ENCODE measurements around the gene SPDYE3. TPM values are rescaled to one million over a fixed set of nuclear protein-coding genes. Genes with fewer than 3 reads are reported as not detected.
"Not testable (repeated sequence)": the region's sequence is repeated elsewhere in the genome, so short reads cannot be mapped to it uniquely, and the experiment has no call there.

SPDYE3 gene, protein sequence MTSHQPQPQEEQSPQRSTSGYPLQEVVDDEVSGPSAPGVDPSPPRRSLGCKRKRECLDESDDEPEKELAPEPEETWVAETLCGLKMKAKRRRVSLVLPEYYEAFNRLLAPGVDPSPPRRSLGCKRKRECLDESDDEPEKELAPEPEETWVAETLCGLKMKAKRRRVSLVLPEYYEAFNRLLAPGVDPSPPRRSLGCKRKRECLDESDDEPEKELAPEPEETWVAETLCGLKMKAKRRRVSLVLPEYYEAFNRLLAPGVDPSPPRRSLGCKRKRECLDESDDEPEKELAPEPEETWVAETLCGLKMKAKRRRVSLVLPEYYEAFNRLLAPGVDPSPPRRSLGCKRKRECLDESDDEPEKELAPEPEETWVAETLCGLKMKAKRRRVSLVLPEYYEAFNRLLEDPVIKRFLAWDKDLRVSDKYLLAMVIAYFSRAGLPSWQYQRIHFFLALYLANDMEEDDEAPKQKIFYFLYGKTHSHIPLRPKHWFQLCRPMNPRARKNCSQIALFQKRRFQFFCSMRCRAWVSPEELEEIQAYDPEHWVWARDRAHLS
- total RNA-seq = not detected
- polyA plus RNA-seq = 1 to 10 TPM; 6.3 to 9.9 TPM

DNA sequence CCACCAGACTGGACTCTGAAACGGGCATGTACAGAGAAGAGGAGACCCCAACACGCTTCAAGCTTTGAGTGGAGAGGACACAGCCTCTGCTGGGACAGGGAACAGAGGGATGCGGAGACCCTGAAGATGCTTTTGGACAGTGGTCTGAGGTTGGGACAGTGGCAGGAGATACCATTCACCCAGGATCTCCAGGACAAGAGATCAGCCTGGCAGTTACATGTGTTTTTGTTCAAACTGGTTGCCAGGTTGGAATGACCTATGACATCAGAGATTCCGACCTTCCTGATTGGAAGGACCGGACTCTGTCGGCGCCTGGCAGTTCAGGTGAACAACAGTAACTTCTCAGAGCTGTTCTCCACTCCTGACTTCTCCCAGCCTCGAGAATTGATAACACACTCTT, at the start of gene SPDYE3:
Gene SPDYE3 (plus strand): TSS at position 301 of the 400 bp plus-strand sequence. CDS start 184 bp downstream, outside the sequence.
- DNase-seq; intact Hi-C loops (cut with micrococcal nuclease); H3K36me3 Mint-ChIP-seq; POLR2A ChIA-PET (ENCODE audit: partially characterized antibody); CTCF ChIA-PET (ENCODE audit: partially characterized antibody); H3K27me3 ChIP-seq (ENCODE audit: insufficient read depth, low read length); H3K9me3 Mint-ChIP-seq; H3K4me3 ChIP-seq (ENCODE audit: low read length in 2 of 2); H3K27ac ChIP-seq (ENCODE audit: low read depth, low read length); H3K9me3 ChIP-seq (ENCODE audit: control insufficient read depth in 1 of 2, low read length in 2 of 2); H3K4me1 ChIP-seq (ENCODE audit: insufficient read depth, low read length); H3K4me1 Mint-ChIP-seq; H3K27me3 Mint-ChIP-seq; H3K27ac Mint-ChIP-seq; H3K36me3 ChIP-seq (ENCODE audit: insufficient read depth, low read length): not testable (repeated sequence)
- peak within 1 kb of the TSS in 1 of 8 donors; percentile 39 for H3K4me3 Mint-ChIP-seq

DNA sequence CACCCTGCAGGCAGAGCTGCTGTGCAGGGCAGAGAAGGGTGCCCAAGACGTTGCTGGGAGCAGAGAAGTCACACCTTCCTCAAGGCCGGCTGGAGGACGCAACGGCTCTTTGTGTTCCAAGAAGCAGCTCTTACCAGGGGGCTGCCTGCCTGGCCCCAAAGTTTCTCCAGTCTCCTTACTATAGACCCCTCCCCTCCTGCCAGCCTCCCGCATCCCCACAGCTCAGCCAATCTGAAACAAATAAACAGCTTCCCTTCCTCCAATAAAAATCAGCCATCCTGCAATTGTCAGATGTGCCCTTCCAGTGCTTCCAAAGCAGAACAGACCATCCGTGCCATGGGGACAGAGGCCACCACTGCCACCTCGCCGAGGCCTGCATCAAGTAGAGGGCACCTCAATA, 47.5 kb upstream of the SPDYE3 start:
- POLR2A ChIA-PET (ENCODE audit: partially characterized antibody) = interaction anchor here (1.2 kb wide), 1 partner anchor 172 kb away, joined by 3 read pairs; no protein-coding TSS in a partner anchor
- H3K4me3 Mint-ChIP-seq; H3K36me3 Mint-ChIP-seq; H3K27me3 Mint-ChIP-seq; intact Hi-C loops (cut with micrococcal nuclease); H3K4me3 ChIP-seq (ENCODE audit: low read length in 2 of 2); H3K4me1 Mint-ChIP-seq; H3K4me1 ChIP-seq (ENCODE audit: insufficient read depth, low read length); DNase-seq; H3K27me3 ChIP-seq (ENCODE audit: insufficient read depth, low read length); H3K9me3 Mint-ChIP-seq; H3K36me3 ChIP-seq (ENCODE audit: insufficient read depth, low read length); H3K9me3 ChIP-seq (ENCODE audit: control insufficient read depth in 1 of 2, low read length in 2 of 2); H3K27ac ChIP-seq (ENCODE audit: low read depth, low read length): not testable (repeated sequence)
- peak overlapping the region in 1 of 7 donors; percentile 57 for H3K27ac Mint-ChIP-seq
- CTCF ChIA-PET (ENCODE audit: partially characterized antibody) = interaction anchor here (0.7 kb wide), 1 partner anchor 718 kb away, joined by 3 read pairs; no protein-coding TSS in a partner anchor

DNA sequence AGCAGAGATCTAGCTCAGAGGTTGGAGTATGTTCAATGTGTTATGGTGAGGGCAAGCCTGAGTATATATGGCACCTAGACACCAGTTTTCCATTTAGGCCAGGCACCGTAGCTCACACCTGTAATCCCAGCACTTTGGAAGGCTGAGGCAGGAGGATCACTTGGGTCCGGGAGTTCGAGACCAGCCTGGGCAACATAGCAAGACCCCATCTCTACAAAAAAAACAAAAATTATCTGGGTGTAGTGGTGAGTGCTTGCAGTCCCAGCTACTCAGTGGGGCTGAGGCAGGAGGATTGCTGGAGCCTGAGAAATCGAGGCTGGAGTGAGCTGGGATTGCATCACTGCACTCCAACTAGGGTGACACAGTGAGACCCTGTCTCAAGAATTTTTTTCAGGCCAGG, 44.6 kb upstream of the SPDYE3 start:
- H3K27ac Mint-ChIP-seq; H3K27me3 ChIP-seq (ENCODE audit: insufficient read depth, low read length); H3K9me3 Mint-ChIP-seq; H3K27me3 Mint-ChIP-seq; intact Hi-C loops (cut with micrococcal nuclease); H3K9me3 ChIP-seq (ENCODE audit: control insufficient read depth in 1 of 2, low read length in 2 of 2); H3K4me1 ChIP-seq (ENCODE audit: insufficient read depth, low read length); H3K4me1 Mint-ChIP-seq; H3K27ac ChIP-seq (ENCODE audit: low read depth, low read length); H3K4me3 Mint-ChIP-seq; DNase-seq; CTCF ChIA-PET (ENCODE audit: partially characterized antibody); H3K36me3 Mint-ChIP-seq; H3K4me3 ChIP-seq (ENCODE audit: low read length in 2 of 2); POLR2A ChIA-PET (ENCODE audit: partially characterized antibody); H3K36me3 ChIP-seq (ENCODE audit: insufficient read depth, low read length): not testable (repeated sequence)

DNA sequence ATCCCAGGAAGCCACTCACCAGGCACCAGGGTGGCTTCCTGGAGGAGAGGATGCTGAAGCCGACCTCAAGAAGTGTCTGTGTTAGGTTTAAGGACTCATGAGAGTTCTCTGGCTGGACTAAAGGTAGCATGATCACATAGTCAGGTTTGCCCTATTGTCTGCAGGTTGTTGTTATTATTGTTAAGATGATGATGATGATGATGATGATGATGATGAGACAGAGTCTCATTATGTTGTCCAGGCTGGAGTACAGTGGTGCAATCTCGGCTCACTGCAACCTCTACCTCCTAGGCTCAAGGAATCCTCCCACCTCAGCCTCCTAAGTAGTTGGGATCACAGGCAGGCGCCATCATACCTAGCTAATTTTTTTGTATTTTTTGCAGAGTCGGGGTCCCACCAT, 43.3 kb upstream of the SPDYE3 start:
- H3K4me1 ChIP-seq (ENCODE audit: insufficient read depth, low read length); H3K4me3 ChIP-seq (ENCODE audit: low read length in 2 of 2); intact Hi-C loops (cut with micrococcal nuclease); H3K36me3 ChIP-seq (ENCODE audit: insufficient read depth, low read length); H3K9me3 ChIP-seq (ENCODE audit: control insufficient read depth in 1 of 2, low read length in 2 of 2); H3K4me1 Mint-ChIP-seq; POLR2A ChIA-PET (ENCODE audit: partially characterized antibody); H3K9me3 Mint-ChIP-seq; H3K36me3 Mint-ChIP-seq; H3K27me3 ChIP-seq (ENCODE audit: insufficient read depth, low read length); H3K4me3 Mint-ChIP-seq; DNase-seq; H3K27ac ChIP-seq (ENCODE audit: low read depth, low read length); H3K27me3 Mint-ChIP-seq; CTCF ChIA-PET (ENCODE audit: partially characterized antibody): not testable (repeated sequence)
- H3K27ac Mint-ChIP-seq = peak overlapping the region in 1 of 7 donors; percentile 37

DNA sequence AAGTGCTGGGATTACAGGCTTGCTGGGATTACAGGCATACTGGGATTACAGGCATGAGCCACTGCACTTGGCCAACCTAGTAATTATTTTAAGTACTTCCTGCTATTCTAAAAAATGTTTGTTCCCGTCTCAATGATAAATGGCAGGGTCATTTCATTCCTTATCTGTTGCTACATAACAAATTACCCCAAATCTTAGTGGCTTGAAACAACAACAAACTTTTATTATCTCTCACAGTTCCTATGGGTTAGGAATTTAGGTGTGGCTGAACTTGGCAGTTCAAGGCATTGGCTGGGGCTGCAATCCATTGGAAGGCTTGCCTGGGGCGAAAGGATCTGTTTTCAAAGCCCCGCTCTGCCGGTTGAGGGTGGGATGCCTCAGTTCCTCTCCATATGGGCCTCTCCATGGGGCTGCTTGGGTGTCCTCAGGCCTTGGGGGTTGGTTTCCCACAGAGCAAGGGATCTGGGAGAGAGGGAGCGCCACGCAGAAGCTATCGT, 42.8 kb upstream of the SPDYE3 start:
- H3K4me1 ChIP-seq (ENCODE audit: insufficient read depth, low read length); H3K36me3 ChIP-seq (ENCODE audit: insufficient read depth, low read length); H3K4me3 Mint-ChIP-seq; H3K4me3 ChIP-seq (ENCODE audit: low read length in 2 of 2); H3K9me3 Mint-ChIP-seq; H3K27ac Mint-ChIP-seq; DNase-seq; CTCF ChIA-PET (ENCODE audit: partially characterized antibody); H3K9me3 ChIP-seq (ENCODE audit: control insufficient read depth in 1 of 2, low read length in 2 of 2); intact Hi-C loops (cut with micrococcal nuclease); H3K4me1 Mint-ChIP-seq; POLR2A ChIA-PET (ENCODE audit: partially characterized antibody); H3K27me3 ChIP-seq (ENCODE audit: insufficient read depth, low read length); H3K36me3 Mint-ChIP-seq; H3K27me3 Mint-ChIP-seq; H3K27ac ChIP-seq (ENCODE audit: low read depth, low read length): not testable (repeated sequence)

DNA sequence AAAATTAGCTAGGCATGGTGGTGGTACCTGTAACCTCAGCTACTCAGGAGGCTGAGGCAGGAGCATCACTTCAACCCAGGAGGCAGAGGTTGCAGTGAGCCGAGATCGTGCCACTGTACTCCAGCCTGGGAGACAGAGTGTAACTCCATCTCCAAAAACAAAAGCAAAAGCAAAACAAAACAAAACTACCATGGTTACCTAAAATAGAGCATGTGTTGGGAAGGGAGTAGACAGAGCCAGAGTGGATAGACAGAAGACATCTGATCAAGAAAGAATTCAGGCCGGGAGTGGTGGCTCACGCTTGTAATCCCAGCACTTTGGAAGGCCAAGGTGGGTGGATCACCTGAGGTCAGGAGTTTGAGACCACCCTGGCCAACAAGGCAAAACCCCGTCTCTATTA, 41.7 kb upstream of the SPDYE3 start:
- intact Hi-C loops (cut with micrococcal nuclease); H3K4me3 ChIP-seq (ENCODE audit: low read length in 2 of 2); H3K27me3 Mint-ChIP-seq; H3K27ac ChIP-seq (ENCODE audit: low read depth, low read length); H3K27me3 ChIP-seq (ENCODE audit: insufficient read depth, low read length); H3K9me3 ChIP-seq (ENCODE audit: control insufficient read depth in 1 of 2, low read length in 2 of 2); H3K36me3 ChIP-seq (ENCODE audit: insufficient read depth, low read length); CTCF ChIA-PET (ENCODE audit: partially characterized antibody); H3K36me3 Mint-ChIP-seq; H3K27ac Mint-ChIP-seq; H3K4me1 ChIP-seq (ENCODE audit: insufficient read depth, low read length); H3K4me3 Mint-ChIP-seq; POLR2A ChIA-PET (ENCODE audit: partially characterized antibody); H3K9me3 Mint-ChIP-seq; DNase-seq: not testable (repeated sequence)
- H3K4me1 Mint-ChIP-seq = peaks cover 5 to 13% (median 9%) of the 10 kb centered on the region in 4 donors

DNA sequence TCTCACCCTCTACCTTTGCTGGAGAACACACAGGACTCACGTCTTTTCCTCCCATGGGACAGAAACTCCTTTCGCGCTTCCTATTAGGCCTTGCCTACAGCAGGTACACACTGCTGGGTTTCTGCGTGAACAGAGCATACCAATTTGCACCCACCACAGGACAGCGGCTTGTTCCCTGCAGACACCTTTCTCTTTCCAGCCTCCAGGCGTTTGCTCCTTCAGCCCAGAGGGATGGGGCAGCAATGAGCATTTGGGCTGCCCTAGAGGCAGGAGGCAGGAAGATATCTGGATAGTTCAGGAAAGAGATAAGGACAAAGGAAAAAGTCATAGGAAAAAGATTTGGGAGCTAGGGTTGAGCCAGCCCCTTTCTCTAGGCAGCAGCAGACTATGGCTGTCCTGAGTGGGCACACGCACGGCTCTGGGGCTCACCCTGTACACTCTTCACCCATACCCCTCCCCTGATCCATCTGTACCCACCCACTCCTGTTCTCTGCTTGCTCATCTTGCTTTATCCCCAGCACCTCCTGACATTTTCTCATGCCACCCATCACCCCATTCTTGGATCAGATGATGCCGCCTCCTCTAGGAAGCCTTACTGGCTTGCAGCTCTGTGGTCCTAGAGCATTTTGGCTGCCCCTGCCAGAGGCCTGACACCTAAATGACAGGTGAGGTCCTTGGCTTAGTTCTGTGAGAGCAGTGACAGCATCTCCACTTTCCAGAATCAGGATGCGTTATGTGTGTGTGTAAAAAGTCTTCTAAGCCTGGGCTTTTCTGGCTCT, 40.7 kb upstream of the SPDYE3 start:
- intact Hi-C loops (cut with micrococcal nuclease) = no loop called here
- POLR2A ChIA-PET (ENCODE audit: partially characterized antibody) = no interaction called here
- Histone ChIP-seq H3K4me3 (ENCODE audit: low read length in 2 of 2) (no peak overlapping the region), H3K9me3 (ENCODE audit: control insufficient read depth in 1 of 2, low read length in 2 of 2) (no peaks in the 10 kb centered on the region), H3K27ac (ENCODE audit: low read depth, low read length) (no peak overlapping the region), H3K4me1 (ENCODE audit: insufficient read depth, low read length) (peaks cover 5% of the 10 kb centered on the region), H3K36me3 (ENCODE audit: insufficient read depth, low read length) (no peaks in the 10 kb centered on the region), H3K27me3 (ENCODE audit: insufficient read depth, low read length) (no peaks in the 10 kb centered on the region)
- H3K4me1 Mint-ChIP-seq = peaks cover 7 to 17% (median 12%) of the 10 kb centered on the region in 4 donors
- DNase-seq = no peak
- CTCF ChIA-PET (ENCODE audit: partially characterized antibody) = no interaction called here
- no peaks in the 10 kb centered on the region for H3K27me3 Mint-ChIP-seq
- H3K36me3 Mint-ChIP-seq = no peaks in the 10 kb centered on the region
- no peak overlapping the region for H3K27ac Mint-ChIP-seq
- no peaks in the 10 kb centered on the region for H3K9me3 Mint-ChIP-seq
- H3K4me3 Mint-ChIP-seq = no peak overlapping the region
